ENCODE results near the gene BRD1. TPM values are rescaled to one million over a fixed set of nuclear protein-coding genes. Genes with fewer than 3 reads are reported as not detected.

The BRD1 gene
- total RNA-seq, 1 experiment from 2014 or later: 31.3 TPM

GRCh38 chr22:49858827-49859226, 31.2 kb upstream of the BRD1 start:
- no peaks in the 10 kb centered on the region; the same call in 1 of the 2 replicates for H4K20me1 ChIP-seq (ENCODE audit: insufficient read depth)
- BruUV-seq (replicated peaks): no TSS peak
- intact Hi-C loops (cut with micrococcal nuclease): no loop called here

DNA sequence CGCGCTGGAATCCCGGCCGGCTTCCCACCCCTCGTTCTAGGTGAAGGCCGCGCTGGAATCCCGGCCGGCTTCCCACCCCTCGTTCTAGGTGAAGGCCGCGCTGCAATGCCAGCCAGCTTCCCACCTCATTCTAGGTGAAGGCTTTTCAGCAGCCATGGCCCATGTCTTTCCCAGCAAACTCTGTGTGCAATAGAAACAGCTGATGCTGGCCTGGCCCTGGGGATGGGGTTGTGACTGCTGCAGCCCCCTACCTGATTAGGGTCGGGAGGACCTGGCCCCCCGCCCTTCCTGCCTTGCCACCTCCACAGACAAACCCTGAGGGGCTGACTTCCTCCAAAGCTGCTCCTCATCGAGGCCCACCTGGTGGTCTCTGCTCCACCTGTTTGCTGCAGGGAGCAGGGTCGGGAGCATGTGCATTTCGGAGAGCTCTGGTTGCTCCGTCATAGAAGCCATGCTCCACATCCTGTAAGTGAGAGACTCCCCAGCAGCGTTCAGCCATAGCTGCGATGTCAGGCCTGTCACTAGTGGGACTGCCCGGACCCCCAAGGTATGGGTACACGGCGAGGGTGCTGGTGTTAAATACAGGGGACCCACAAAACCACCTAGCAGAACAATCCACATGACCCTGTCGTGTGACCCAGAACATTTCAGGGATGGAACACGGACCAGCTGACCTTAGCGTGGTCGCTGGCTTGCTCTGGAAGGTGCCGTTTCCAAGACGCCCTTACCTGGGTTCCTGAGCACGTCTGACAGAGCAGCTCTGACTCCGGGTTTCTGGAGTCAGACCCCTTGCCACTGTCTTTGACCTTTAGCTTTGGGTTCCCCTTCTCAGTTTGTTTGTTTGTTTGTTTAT, 29.3 kb upstream of the BRD1 start:
- Histone ChIP-seq H3K36me3 (ENCODE audit: control insufficient read depth in 1 of 2, insufficient read depth in 2 of 2, low read length in 2 of 2) (peaks cover 0 to 5% of the 10 kb centered on the region in 2 experiments; a peak in 1 of 4 replicates), H3K4me1 (ENCODE audit: control insufficient read depth in 1 of 2, insufficient read depth in 2 of 2, low read length in 2 of 2) (peaks cover 15 to 22% of the 10 kb centered on the region in 2 experiments), H3K9ac (ENCODE audit: low read length) (no peak overlapping the region), H4K20me1 (ENCODE audit: insufficient read depth) (no peaks in the 10 kb centered on the region; the same call in 1 of the 2 replicates), H3K27me3 (ENCODE audit: insufficient read depth, low read length) (no peaks in the 10 kb centered on the region), H2AFZ (ENCODE audit: low read depth, low read length, poor library complexity, severe bottlenecking) (no peak overlapping the region), H3K4me2 (ENCODE audit: low read length) (no peak overlapping the region), H3K9me2 (ENCODE audit: insufficient read depth) (no peaks in the 10 kb centered on the region), H3K79me2 (ENCODE audit: insufficient read depth, low read length) (peaks cover 79% of the 10 kb centered on the region), H3K4me3 (replicated peaks in 1 of 2; ENCODE audit: low read depth in 1 of 2, low read length in 2 of 2) (no peak overlapping the region), H3K9me3 (ENCODE audit: control insufficient read depth in 1 of 2, insufficient read depth in 1 of 2, low read depth in 1 of 2, low read length in 2 of 2) (no peaks in the 10 kb centered on the region), H3K27ac (ENCODE audit: low read depth, low read length) (no peak overlapping the region)
- ChIA-PET CTCF (no interaction called here), RAD21 (ENCODE audit: low non-redundant PET in 1 of 2, low total read pairs in 2 of 2, uncharacterized antibody in 2 of 2, unreplicated experiment in 2 of 2) (no interaction called here), POLR2A (no interaction called here)
- no peak for DNase-seq (ENCODE audit: low read depth, low spot score)
- ATAC-seq: no peak
- no TSS peak for BruUV-seq (replicated peaks)
- intact Hi-C loops (cut with micrococcal nuclease): no loop called here
- TF ChIP-seq SP1 (IDR thresholded peaks at IDR 0.05; ENCODE audit: low read depth): no peak
- no peak for TF ChIP-seq POLR2AphosphoS5 (IDR thresholded peaks at IDR 0.05; ENCODE audit: low read depth, low read length)
- no peak for TF ChIP-seq YY1 (IDR thresholded peaks at IDR 0.05; ENCODE audit: extremely low read depth, insufficient replicate concordance, low read depth, low read length)
- TF ChIP-seq, protein P1, sequence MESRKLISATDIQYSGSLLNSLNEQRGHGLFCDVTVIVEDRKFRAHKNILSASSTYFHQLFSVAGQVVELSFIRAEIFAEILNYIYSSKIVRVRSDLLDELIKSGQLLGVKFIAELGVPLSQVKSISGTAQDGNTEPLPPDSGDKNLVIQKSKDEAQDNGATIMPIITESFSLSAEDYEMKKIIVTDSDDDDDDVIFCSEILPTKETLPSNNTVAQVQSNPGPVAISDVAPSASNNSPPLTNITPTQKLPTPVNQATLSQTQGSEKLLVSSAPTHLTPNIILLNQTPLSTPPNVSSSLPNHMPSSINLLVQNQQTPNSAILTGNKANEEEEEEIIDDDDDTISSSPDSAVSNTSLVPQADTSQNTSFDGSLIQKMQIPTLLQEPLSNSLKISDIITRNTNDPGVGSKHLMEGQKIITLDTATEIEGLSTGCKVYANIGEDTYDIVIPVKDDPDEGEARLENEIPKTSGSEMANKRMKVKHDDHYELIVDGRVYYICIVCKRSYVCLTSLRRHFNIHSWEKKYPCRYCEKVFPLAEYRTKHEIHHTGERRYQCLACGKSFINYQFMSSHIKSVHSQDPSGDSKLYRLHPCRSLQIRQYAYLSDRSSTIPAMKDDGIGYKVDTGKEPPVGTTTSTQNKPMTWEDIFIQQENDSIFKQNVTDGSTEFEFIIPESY (IDR thresholded peaks at IDR 0.05; ENCODE audit: extremely low read depth, insufficient replicate concordance, low read length): no peak
- no peak for TF ChIP-seq SRF (IDR thresholded peaks at IDR 0.05; ENCODE audit: low read depth)
- TF ChIP-seq EZH2 (IDR thresholded peaks at IDR 0.05): no peak
- TF ChIP-seq, protein P2, sequence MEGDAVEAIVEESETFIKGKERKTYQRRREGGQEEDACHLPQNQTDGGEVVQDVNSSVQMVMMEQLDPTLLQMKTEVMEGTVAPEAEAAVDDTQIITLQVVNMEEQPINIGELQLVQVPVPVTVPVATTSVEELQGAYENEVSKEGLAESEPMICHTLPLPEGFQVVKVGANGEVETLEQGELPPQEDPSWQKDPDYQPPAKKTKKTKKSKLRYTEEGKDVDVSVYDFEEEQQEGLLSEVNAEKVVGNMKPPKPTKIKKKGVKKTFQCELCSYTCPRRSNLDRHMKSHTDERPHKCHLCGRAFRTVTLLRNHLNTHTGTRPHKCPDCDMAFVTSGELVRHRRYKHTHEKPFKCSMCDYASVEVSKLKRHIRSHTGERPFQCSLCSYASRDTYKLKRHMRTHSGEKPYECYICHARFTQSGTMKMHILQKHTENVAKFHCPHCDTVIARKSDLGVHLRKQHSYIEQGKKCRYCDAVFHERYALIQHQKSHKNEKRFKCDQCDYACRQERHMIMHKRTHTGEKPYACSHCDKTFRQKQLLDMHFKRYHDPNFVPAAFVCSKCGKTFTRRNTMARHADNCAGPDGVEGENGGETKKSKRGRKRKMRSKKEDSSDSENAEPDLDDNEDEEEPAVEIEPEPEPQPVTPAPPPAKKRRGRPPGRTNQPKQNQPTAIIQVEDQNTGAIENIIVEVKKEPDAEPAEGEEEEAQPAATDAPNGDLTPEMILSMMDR (IDR thresholded peaks at IDR 0.05 in 2 of 3, conservative IDR thresholded peaks at IDR 0.05 in 1 of 3; ENCODE audit: borderline replicate concordance in 1 of 3, insufficient read depth in 1 of 3, low read depth in 2 of 3, low read length in 2 of 3): no peak
- TF ChIP-seq EGR1 (IDR thresholded peaks at IDR 0.05; ENCODE audit: low read depth): no peak
- no peak for TF ChIP-seq EZH2phosphoT487 (IDR thresholded peaks at IDR 0.05; ENCODE audit: borderline replicate concordance)
- TF ChIP-seq ELF1 (IDR thresholded peaks at IDR 0.05; ENCODE audit: borderline replicate concordance, low read depth): no peak

More at GRCh38 chr22:49858827-49859226, 31.2 kb upstream of the BRD1 start:
- ATAC-seq: no peak
- no peak overlapping the region for H3K4me3 ChIP-seq (replicated peaks in 1 of 2; ENCODE audit: low read depth in 1 of 2, low read length in 2 of 2)
- no peaks in the 10 kb centered on the region for H3K27me3 ChIP-seq (ENCODE audit: insufficient read depth, low read length)
- no peak overlapping the region for H2AFZ ChIP-seq (ENCODE audit: low read depth, low read length, poor library complexity, severe bottlenecking)
- no peak overlapping the region for H3K27ac ChIP-seq (ENCODE audit: low read depth, low read length)
- no peaks in the 10 kb centered on the region for H3K9me2 ChIP-seq (ENCODE audit: insufficient read depth)
- H3K4me1 ChIP-seq (ENCODE audit: control insufficient read depth in 1 of 2, insufficient read depth in 2 of 2, low read length in 2 of 2): peaks cover 10 to 13% of the 10 kb centered on the region in 2 experiments
- RAD21 ChIA-PET (ENCODE audit: low non-redundant PET in 1 of 2, low total read pairs in 2 of 2, uncharacterized antibody in 2 of 2, unreplicated experiment in 2 of 2): no interaction called here
- H3K9ac ChIP-seq (ENCODE audit: low read length): no peak overlapping the region
- no peaks in the 10 kb centered on the region; a peak in 1 of 4 replicates for H3K9me3 ChIP-seq (ENCODE audit: control insufficient read depth in 1 of 2, insufficient read depth in 1 of 2, low read depth in 1 of 2, low read length in 2 of 2)
- TF ChIP-seq EZH2 (IDR thresholded peaks at IDR 0.05) (no peak), JUND (IDR thresholded peaks at IDR 0.05) (no peak), EGR1 (IDR thresholded peaks at IDR 0.05; ENCODE audit: low read depth) (no peak), RAD21 (IDR thresholded peaks at IDR 0.05; ENCODE audit: low read depth) (no peak), FOSL1 (IDR thresholded peaks at IDR 0.05; ENCODE audit: low read depth) (no peak), SRF (IDR thresholded peaks at IDR 0.05; ENCODE audit: low read depth) (no peak), MAX (IDR thresholded peaks at IDR 0.05) (no peak), CEBPB (IDR thresholded peaks at IDR 0.05; ENCODE audit: low read depth) (no peak), SIN3A (IDR thresholded peaks at IDR 0.05; ENCODE audit: low read depth) (no peak), ELF1 (IDR thresholded peaks at IDR 0.05; ENCODE audit: borderline replicate concordance, low read depth) (no peak)
- no peak for DNase-seq (ENCODE audit: low read depth, low spot score)
- H3K4me2 ChIP-seq (ENCODE audit: low read length): no peak overlapping the region
- CTCF ChIA-PET: no interaction called here
- POLR2A ChIA-PET: no interaction called here
- H3K79me2 ChIP-seq (ENCODE audit: insufficient read depth, low read length): peaks cover 96% of the 10 kb centered on the region
- H3K36me3 ChIP-seq (ENCODE audit: control insufficient read depth in 1 of 2, insufficient read depth in 2 of 2, low read length in 2 of 2): peaks cover 0 to 5% of the 10 kb centered on the region in 2 experiments; a peak in 1 of 4 replicates
